Nephron (organoid): ENCODE data around the gene TTC12.

Source experiments
- H3K27ac Mint-ChIP-seq, 3 experiments: 2 replicates each; pipeline ENCODE4 v1.8.0; 2020; ENCODE audit warnings: mixed read lengths in 3 of 3, mild to moderate bottlenecking in 2 of 3, moderate library complexity in 1 of 3
- H3K27me3 Mint-ChIP-seq: 2 replicates; pipeline ENCODE4 v1.8.0; 2021; ENCODE audit warnings: low read depth, mild to moderate bottlenecking, moderate library complexity, mixed read lengths
- H3K36me3 Mint-ChIP-seq: 2 replicates; pipeline ENCODE4 v1.8.0; 2020; ENCODE audit warnings: low read depth, mixed read lengths
- H3K4me1 Mint-ChIP-seq: 2 replicates; pipeline ENCODE4 v1.8.0; 2020; ENCODE audit warnings: mixed read lengths
- H3K4me3 Mint-ChIP-seq, 3 experiments: 2 replicates each; pipeline ENCODE4 v1.8.0; 2020; ENCODE audit warnings: mild to moderate bottlenecking in 3 of 3, mixed read lengths in 3 of 3, moderate library complexity in 2 of 3
- H3K9me3 Mint-ChIP-seq: 2 replicates; pipeline ENCODE4 v1.8.0; 2020; ENCODE audit warnings: mixed read lengths
- TF ChIP-seq, protein P1 (sequence below), 3 experiments: fragments of 200-600 bp; sonication (generic); IDR thresholded peaks; one replicate each; pipeline ENCODE4 v1.5.0; 2021; ENCODE audit warnings: antibody characterized with exemption in 3 of 3; ENCODE audit not compliant: unreplicated experiment in 3 of 3

TTC12 gene

DNA sequence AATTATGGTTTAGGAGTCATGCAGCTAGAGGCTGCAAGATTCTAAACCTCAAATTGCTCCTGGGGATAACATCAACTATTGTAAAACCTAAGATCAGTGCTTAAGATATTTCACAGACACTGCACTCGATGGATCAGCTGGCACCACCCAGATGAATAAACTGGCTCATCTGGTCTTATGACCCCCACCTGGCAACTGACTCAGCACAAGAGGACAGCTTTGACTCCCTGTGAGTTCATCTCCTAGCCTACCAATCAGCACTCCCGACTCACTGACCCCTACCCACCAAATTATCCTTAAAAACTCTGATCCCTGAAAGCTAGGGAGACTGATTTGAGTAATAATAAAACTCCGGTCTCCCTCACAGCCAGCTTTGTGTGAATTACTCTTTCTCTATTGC is 782 bp upstream of the TTC12 start:
- Mint-ChIP-seq H3K27ac (peak overlapping the region; percentile 17 to 52 (median 23)), H3K36me3 (peaks cover 21% of the 10 kb centered on the region), H3K9me3 (peaks cover 4% of the 10 kb centered on the region), H3K4me3 (peak overlapping the region; percentile 85 to 89 (median 88)), H3K4me1 (peaks cover 25% of the 10 kb centered on the region), H3K27me3 (peaks cover 6% of the 10 kb centered on the region)
- TF ChIP-seq, protein P1, sequence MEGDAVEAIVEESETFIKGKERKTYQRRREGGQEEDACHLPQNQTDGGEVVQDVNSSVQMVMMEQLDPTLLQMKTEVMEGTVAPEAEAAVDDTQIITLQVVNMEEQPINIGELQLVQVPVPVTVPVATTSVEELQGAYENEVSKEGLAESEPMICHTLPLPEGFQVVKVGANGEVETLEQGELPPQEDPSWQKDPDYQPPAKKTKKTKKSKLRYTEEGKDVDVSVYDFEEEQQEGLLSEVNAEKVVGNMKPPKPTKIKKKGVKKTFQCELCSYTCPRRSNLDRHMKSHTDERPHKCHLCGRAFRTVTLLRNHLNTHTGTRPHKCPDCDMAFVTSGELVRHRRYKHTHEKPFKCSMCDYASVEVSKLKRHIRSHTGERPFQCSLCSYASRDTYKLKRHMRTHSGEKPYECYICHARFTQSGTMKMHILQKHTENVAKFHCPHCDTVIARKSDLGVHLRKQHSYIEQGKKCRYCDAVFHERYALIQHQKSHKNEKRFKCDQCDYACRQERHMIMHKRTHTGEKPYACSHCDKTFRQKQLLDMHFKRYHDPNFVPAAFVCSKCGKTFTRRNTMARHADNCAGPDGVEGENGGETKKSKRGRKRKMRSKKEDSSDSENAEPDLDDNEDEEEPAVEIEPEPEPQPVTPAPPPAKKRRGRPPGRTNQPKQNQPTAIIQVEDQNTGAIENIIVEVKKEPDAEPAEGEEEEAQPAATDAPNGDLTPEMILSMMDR (IDR thresholded peaks at IDR 0.05; ENCODE audit: unreplicated experiment in 3 of 3), result no peak

DNA sequence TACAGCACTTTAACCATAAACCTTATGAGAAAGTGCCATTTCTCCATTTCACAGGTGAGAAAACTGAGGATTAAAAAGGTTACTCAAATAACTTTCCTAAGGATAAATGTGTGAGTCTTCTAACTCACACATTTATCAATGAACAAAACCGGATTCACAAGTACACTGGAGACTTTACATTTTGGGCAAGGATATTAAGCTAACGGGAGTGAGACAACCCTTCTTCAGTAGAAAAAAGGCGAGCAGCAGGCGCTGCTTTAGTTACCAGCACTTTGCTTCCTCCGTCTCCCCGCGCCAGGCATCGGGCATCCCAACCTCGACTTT is 356 bp upstream of the TTC12 start:
- TF ChIP-seq, protein P1 (IDR thresholded peaks at IDR 0.05; ENCODE audit: unreplicated experiment in 3 of 3), result no peak
- Mint-ChIP-seq H3K4me1 (peaks cover 25% of the 10 kb centered on the region), H3K27ac (peak overlapping the region; percentile 17 to 52 (median 23))

DNA sequence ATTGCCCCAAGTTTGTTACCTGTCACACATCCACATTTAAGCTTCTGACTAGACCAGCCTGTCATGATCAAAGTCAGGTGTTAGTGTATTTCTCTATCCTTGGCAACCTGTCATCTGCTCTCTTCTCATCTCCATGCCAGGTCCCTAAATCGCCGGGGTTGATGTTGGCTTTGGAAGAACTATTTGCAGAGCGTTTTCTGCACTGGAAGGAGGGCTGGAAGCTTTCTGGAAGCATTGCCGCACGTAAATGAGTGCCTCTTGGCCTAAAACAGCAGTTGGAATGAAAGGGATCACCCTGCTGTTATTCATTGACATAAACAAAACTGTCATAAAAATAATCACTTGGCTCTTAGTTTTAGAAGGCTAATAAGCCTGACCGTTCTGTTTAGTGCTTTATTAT is 1.4 kb downstream of the TTC12 start:
- TF ChIP-seq, protein P1 (IDR thresholded peaks at IDR 0.05; ENCODE audit: unreplicated experiment in 3 of 3), result no peak
- Mint-ChIP-seq H3K27ac (peak overlapping the region; percentile 78 to 86 (median 86)), H3K36me3 (peaks cover 41% of the 10 kb centered on the region), H3K4me1 (peaks cover 25% of the 10 kb centered on the region), H3K9me3 (peaks cover 17% of the 10 kb centered on the region), H3K4me3 (peak overlapping the region; percentile 85 to 89 (median 88)), H3K27me3 (no peaks in the 10 kb centered on the region)

More for the DNA sequence above, 356 bp upstream of the TTC12 start:
- Mint-ChIP-seq H3K9me3 (peaks cover 5% of the 10 kb centered on the region), H3K36me3 (peaks cover 25% of the 10 kb centered on the region), H3K27me3 (peaks cover 5% of the 10 kb centered on the region), H3K4me3 (peak overlapping the region; percentile 85 to 89 (median 88))

DNA sequence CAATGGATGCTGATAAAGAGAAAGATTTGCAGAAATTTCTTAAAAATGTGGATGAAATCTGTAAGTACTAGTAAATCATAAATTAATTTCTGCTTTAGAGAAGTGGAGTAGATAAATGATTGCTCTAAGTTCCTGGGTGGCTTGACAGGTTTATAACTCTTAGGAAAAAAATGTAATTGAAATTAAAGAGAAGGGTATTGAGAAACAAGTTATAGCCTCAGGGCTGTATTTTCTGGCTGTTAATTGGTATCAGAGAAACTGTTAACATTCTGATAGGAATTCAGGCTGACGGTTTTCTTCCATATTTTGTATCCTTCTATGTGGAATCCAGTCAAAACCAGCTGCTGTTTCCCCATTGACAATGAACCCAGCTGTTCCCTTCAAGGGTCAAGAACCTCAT is 1.9 kb downstream of the TTC12 start:
- H3K27ac Mint-ChIP-seq, result peak overlapping the region in 1 of 3 experiments; percentile 78
- H3K4me3 Mint-ChIP-seq, result peak overlapping the region; percentile 85 to 89 (median 88)
- H3K4me1 Mint-ChIP-seq, result peaks cover 25% of the 10 kb centered on the region
- TF ChIP-seq, protein P1 (IDR thresholded peaks at IDR 0.05; ENCODE audit: unreplicated experiment in 3 of 3), result no peak
- H3K27me3 Mint-ChIP-seq, result no peaks in the 10 kb centered on the region
- H3K9me3 Mint-ChIP-seq, result peaks cover 17% of the 10 kb centered on the region
- H3K36me3 Mint-ChIP-seq, result peaks cover 41% of the 10 kb centered on the region

DNA sequence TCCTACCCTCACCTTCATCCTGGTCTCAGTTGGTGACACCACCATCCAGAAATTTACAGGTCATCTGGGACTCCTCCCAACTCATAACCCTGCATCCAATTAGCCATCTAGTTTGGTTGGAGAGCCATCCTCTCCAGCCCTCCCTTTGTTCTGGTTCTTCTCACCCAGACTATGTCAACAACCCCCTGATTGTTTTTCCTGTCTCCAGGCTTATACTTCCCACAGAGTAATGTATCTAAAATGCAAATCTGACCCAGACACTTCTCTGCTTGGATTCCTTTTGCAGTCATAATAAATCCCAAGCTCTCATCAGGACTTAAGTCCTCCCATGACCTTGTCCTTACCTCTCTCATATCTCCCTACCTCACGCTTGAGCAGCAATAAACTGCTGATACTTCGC is 3.0 kb downstream of the TTC12 start:
- no peaks in the 10 kb centered on the region for H3K27me3 Mint-ChIP-seq
- H3K4me1 Mint-ChIP-seq, result peaks cover 25% of the 10 kb centered on the region
- peak overlapping the region in 1 of 3 experiments; percentile 7 for H3K27ac Mint-ChIP-seq
- H3K9me3 Mint-ChIP-seq, result peaks cover 17% of the 10 kb centered on the region
- peak overlapping the region; percentile 8 to 16 (median 16) for H3K4me3 Mint-ChIP-seq
- H3K36me3 Mint-ChIP-seq, result peaks cover 41% of the 10 kb centered on the region
- TF ChIP-seq, protein P1 (IDR thresholded peaks at IDR 0.05; ENCODE audit: unreplicated experiment in 3 of 3), result no peak

DNA sequence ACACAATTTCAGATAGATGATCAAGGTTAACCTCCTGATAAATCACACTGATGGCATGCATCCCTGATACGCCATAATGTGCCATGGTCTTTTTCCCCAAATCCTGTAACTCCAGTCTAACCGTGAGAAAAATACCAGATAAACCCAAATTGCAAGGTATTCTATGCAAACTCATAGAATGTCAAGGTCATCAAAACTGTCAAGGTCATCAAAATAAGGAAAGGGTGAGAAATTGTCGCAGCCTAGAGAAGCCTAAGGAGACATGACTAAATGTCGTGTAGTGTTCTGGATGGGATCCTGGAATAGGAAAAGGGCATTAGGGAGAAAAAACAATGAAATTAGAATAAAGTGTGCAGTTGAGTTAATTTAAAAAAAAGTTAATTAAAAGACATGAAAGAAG is 4.7 kb downstream of the TTC12 start:
- TF ChIP-seq, protein P1 (IDR thresholded peaks at IDR 0.05; ENCODE audit: unreplicated experiment in 3 of 3), result no peak
- H3K4me1 Mint-ChIP-seq, result peaks cover 18% of the 10 kb centered on the region
- peaks cover 17% of the 10 kb centered on the region for H3K9me3 Mint-ChIP-seq
- no peak overlapping the region for H3K4me3 Mint-ChIP-seq
- H3K27me3 Mint-ChIP-seq, result no peaks in the 10 kb centered on the region
- peaks cover 44% of the 10 kb centered on the region for H3K36me3 Mint-ChIP-seq
- no peak overlapping the region for H3K27ac Mint-ChIP-seq
